ENCODE data around the gene NUAK1. TPM values are rescaled to one million over a fixed set of nuclear protein-coding genes. Genes with fewer than 3 reads are reported as not detected.
A peak's percentile ranks its signal among the peaks of the same experiment; 100 is the strongest.

The NUAK1 gene
- polyA plus RNA-seq, 1 donor, result 9.7 TPM

- no peak for DNase-seq
Measured at GRCh38 chr12:106128585-106129328, 10.0 kb downstream of the NUAK1 start.

GRCh38 chr12:106127338-106128126 lies 11.2 kb downstream of the NUAK1 start:
- no peak for DNase-seq

- no peak for DNase-seq
Measured at GRCh38 chr12:106126441-106127337, 12.1 kb downstream of the NUAK1 start.

GRCh38 chr12:106125351-106126095 lies 13.2 kb downstream of the NUAK1 start:
- DNase-seq, result no peak

- no peak for DNase-seq
Measured at GRCh38 chr12:106123551-106124081, 15.1 kb downstream of the NUAK1 start.

- DNase-seq, result no peak
Measured at GRCh38 chr12:106123110-106123509, 15.6 kb downstream of the NUAK1 start.

- DNase-seq, result no peak
Measured at GRCh38 chr12:106122004-106122403, 16.8 kb downstream of the NUAK1 start.

GRCh38 chr12:106120519-106121105 lies 18.1 kb downstream of the NUAK1 start:
- no peak for DNase-seq

GRCh38 chr12:106119301-106119700 lies 19.5 kb downstream of the NUAK1 start:
- DNase-seq, result no peak

- DNase-seq, result peak; percentile 66
Measured at GRCh38 chr12:106118381-106119130, 20.2 kb downstream of the NUAK1 start.

GRCh38 chr12:106115440-106115839 lies 23.3 kb downstream of the NUAK1 start:
- no peak for DNase-seq

GRCh38 chr12:106114447-106115068 lies 24.2 kb downstream of the NUAK1 start:
- no peak for DNase-seq

- DNase-seq, result no peak
Measured at GRCh38 chr12:106113824-106114446, 24.8 kb downstream of the NUAK1 start.

GRCh38 chr12:106113446-106113823 lies 25.3 kb downstream of the NUAK1 start:
- no peak for DNase-seq

GRCh38 chr12:106113042-106113441 lies 25.7 kb downstream of the NUAK1 start:
- DNase-seq, result no peak

- DNase-seq, result no peak
Measured at GRCh38 chr12:106112145-106112821, 26.5 kb downstream of the NUAK1 start.

- DNase-seq, result no peak
Measured at GRCh38 chr12:106110626-106111300, 28.0 kb downstream of the NUAK1 start.

GRCh38 chr12:106109168-106109910 lies 29.4 kb downstream of the NUAK1 start:
- DNase-seq, result no peak
